HG03039 (cell line): Measurements from ENCODE around the gene ZNF669.

Source experiments
- ATAC-seq: cut with Tn5 transposase; IDR thresholded peaks from one replicate; pipeline ENCODE4 v1.9.1; 2021; ENCODE audit warnings: mild to moderate bottlenecking, moderate library complexity; ENCODE audit not compliant: unreplicated experiment

The ZNF669 gene

DNA sequence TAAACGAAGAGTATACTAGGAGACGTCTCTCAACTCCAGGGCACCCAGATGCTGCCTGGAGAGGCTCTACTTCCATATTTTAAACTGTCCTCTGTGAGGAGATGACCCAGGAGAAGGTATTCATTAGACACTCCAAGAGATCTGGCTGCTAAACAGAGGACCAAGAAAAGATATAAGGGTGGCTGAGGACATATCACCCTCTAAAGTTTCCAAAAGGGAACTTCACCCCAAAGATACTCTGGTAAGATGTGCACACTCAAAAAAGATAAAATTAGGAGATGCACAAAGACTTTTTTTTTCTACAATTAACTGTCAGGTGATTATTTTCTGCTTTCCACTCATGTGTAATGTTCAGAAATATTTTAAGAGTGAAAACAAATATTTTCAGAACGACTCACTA lies 26.9 kb downstream of the ZNF669 start:
- ATAC-seq, result no peak

DNA sequence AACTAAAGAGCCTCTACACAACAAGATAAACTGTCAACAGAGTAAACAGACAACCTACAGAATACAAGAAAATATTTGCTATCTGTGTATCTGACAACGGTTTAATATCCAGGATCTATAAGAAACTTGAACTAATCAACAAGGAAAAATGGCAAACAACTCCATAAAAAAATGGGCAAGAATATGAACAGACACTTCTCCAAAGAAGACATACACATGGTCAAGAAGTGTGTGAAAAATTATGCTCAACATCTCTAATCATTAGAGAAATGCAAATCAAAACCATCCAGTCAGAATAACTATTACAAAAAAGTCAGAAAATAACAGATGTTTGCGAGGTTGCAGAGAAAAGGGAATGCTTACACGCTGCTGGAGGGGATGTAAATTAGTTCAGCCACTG lies 33.5 kb downstream of the ZNF669 start:
- ATAC-seq, result no peak

DNA sequence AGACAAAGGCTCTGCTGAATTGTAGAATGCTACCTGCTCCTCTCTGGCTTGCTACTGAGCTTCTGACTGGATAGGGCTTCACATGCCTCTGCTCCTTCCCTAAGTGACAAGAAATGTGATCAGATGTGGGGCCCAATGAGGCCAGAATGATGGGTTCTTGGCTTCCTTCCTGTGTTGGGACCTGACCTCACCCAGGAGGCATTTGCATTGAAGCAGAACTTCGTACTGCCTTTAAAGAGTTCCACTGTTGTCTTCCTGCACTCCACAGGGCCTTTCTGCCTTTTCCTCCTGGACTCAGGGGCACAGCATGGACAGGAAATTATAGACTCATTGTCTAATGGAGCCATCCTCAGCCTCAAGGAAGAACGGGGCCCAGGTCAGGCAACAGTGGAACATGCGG lies 39.9 kb downstream of the ZNF669 start:
- no peak for ATAC-seq

DNA sequence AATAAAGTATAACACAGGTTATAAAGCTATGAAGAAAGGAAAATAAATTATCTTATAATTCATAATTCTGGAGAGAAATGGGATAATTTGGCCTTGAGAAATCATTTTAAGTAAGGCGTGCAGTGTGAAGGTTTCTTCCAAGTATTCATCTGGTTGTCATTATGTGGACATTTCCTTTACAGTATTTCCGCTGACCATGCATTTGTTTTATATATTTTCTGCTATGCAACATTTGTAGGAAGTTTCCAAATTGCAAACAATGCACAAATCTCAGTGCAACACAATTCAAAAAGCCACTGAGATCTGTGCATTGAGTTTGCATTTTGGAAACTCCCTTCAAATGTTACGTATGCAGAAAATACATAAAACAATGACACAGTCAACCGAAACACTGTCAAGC lies 43.4 kb downstream of the ZNF669 start:
- no peak for ATAC-seq

DNA sequence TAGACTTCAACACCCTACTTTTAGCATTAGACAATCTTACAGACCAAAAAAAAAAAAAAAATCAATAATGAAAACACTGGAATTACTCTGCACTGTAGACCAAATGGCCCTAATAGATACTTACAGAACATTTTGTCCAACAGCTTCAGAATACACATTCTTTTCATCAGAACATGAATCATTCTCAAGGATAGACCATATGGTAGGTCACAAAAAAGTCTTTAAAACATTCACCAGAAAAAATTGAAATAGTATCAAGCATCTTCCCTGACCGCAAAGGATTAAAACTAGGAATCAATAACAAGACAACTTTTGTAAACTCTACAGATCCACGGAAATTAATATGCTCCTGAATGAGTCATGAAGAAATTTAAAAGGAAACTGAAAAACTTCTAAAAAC lies 48.1 kb downstream of the ZNF669 start:
- no peak for ATAC-seq

DNA sequence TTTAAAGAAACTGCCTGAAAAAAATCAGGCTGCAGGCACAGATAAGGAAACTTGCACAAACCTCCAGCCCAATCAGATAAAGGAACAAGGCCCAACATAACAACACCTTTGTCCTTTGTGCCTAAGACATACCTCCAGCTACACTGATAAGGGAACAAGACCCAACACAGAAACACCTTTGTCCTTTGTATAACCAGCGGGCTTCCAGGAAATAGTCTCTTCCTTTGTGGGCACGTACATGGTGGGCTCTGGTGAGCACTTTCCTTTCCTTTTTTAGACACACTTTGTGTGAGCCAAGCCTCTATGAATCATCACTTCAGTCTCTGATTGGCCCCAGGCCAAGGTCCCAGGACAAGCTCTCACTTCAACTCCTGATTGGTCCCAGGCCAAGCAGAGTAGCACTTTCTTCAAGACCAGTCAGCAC lies 49.2 kb downstream of the ZNF669 start:
- ATAC-seq, result no peak
